PC-9 (cell line): ENCODE data around the gene CD84. TPM values are rescaled to one million over a fixed set of nuclear protein-coding genes. Genes with fewer than 3 reads are reported as not detected.

Source experiments
- BruUV-seq: library from RNA; stranded (reverse); fragments of 400-500 nt; replicated peaks from 2 replicates; lab custom pipeline; 2021; lab: Mats Ljungman, UMichigan
- CTCF ChIA-PET: fragments of 300-600 bp; sonication (Branson Sonifier 250); formaldehyde crosslinking; loops from one replicate; lab custom pipeline; 2022; ENCODE audit warnings: antibody characterized with exemption; lab: Charles Lee
- POLR2A ChIA-PET: fragments of 300-600 bp; sonication (Branson Sonifier 250); formaldehyde crosslinking; loops from one replicate; lab custom pipeline; 2022; ENCODE audit warnings: antibody characterized with exemption; ENCODE audit not compliant: unreplicated experiment; lab: Charles Lee
- DNase-seq, 2 experiments: peaks; one replicate each; pipeline versions ENCODE4 v3.0.0 to v3.0.0-alpha.2; 2015 to 2022; ENCODE audit warnings: mixed read lengths in 1 of 2
- H2AFZ ChIP-seq: fragments of 200-600 bp; sonication (generic); 2 replicates; pipeline ENCODE4 v1.8.1; 2017; ENCODE audit warnings: antibody characterized with exemption
- H3F3A ChIP-seq: fragments of 200-600 bp; sonication (generic); 2 replicates; pipeline ENCODE4 v1.8.1; 2017; ENCODE audit warnings: antibody characterized with exemption, mild to moderate bottlenecking, low read depth; ENCODE audit not compliant: insufficient read depth
- H3K27ac ChIP-seq: fragments of 200-600 bp; sonication (generic); 2 replicates; pipeline ENCODE4 v1.6.1; 2016; ENCODE audit warnings: mixed run types
- H3K27me3 ChIP-seq: fragments of 200-600 bp; sonication (generic); 2 replicates; pipeline ENCODE4 v1.6.1; 2016; ENCODE audit warnings: low read depth, mixed run types; ENCODE audit not compliant: insufficient read depth
- H3K36me3 ChIP-seq: fragments of 200-600 bp; sonication (generic); 2 replicates; pipeline ENCODE4 v1.6.1; 2016; ENCODE audit warnings: low read depth, mixed run types
- H3K4me1 ChIP-seq: fragments of 200-600 bp; sonication (generic); replicated peaks from 2 replicates; pipeline ENCODE4 v1.6.1; 2016; ENCODE audit warnings: mixed run types; ENCODE audit not compliant: insufficient read depth
- H3K4me2 ChIP-seq: fragments of 200-600 bp; sonication (generic); 2 replicates; pipeline ENCODE4 v1.6.1; 2017; ENCODE audit warnings: mixed run types
- H3K4me3 ChIP-seq: fragments of 200-600 bp; sonication (generic); 2 replicates; pipeline ENCODE4 v1.6.1; 2016; ENCODE audit warnings: mixed run types
- H3K79me2 ChIP-seq: fragments of 200-600 bp; sonication (generic); 2 replicates; pipeline ENCODE4 v1.6.1; 2017; ENCODE audit warnings: low read depth, mixed run types
- H3K9me2 ChIP-seq: fragments of 200-600 bp; sonication (generic); 2 replicates; pipeline ENCODE4 v1.8.1; 2017; ENCODE audit warnings: mild to moderate bottlenecking; ENCODE audit not compliant: insufficient read depth
- H3K9me3 ChIP-seq: fragments of 200-600 bp; sonication (generic); 2 replicates; pipeline ENCODE4 v1.8.1; 2016; ENCODE audit warnings: low read depth; ENCODE audit not compliant: insufficient read depth
- H4K20me1 ChIP-seq: fragments of 200-600 bp; sonication (generic); 2 replicates; pipeline ENCODE4 v1.8.1; 2017; ENCODE audit not compliant: insufficient read depth
- EZH2 ChIP-seq: fragments of 200-600 bp; sonication (generic); IDR thresholded peaks from 2 replicates; pipeline ENCODE4 v1.8.0; 2017; ENCODE audit warnings: antibody characterized with exemption, low read depth
- intact Hi-C: fragments of 100-400 bp; cut with micrococcal nuclease; formaldehyde crosslinking; loops from one replicate; pipeline ENCODE4 v1.10.0; 2022; ENCODE audit not compliant: unreplicated experiment
- total RNA-seq: library from RNA; stranded (reverse); gene quantifications from 2 replicates; pipeline ENCODE4 v1.2.3, GENCODE V29; 2021
- TF ChIP-seq, protein P1 (sequence below): fragments of 200-600 bp; sonication (generic); conservative IDR thresholded peaks from 2 replicates; pipeline ENCODE4 v1.6.1; 2017; ENCODE audit warnings: mixed run types, antibody characterized with exemption, mild to moderate bottlenecking, moderate library complexity

Gene CD84
- total RNA-seq, 1 experiment from 2014 or later: not detected

GRCh38 chr1:160577671-160578070, 1.6 kb downstream of the CD84 start:
- H3K4me3 ChIP-seq: no peak overlapping the region
- no peaks in the 10 kb centered on the region for H3K4me1 ChIP-seq
- TF ChIP-seq EZH2: no peak
- TF ChIP-seq, protein P1, sequence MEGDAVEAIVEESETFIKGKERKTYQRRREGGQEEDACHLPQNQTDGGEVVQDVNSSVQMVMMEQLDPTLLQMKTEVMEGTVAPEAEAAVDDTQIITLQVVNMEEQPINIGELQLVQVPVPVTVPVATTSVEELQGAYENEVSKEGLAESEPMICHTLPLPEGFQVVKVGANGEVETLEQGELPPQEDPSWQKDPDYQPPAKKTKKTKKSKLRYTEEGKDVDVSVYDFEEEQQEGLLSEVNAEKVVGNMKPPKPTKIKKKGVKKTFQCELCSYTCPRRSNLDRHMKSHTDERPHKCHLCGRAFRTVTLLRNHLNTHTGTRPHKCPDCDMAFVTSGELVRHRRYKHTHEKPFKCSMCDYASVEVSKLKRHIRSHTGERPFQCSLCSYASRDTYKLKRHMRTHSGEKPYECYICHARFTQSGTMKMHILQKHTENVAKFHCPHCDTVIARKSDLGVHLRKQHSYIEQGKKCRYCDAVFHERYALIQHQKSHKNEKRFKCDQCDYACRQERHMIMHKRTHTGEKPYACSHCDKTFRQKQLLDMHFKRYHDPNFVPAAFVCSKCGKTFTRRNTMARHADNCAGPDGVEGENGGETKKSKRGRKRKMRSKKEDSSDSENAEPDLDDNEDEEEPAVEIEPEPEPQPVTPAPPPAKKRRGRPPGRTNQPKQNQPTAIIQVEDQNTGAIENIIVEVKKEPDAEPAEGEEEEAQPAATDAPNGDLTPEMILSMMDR: no peak
- H4K20me1 ChIP-seq: no peaks in the 10 kb centered on the region
- no peak overlapping the region for H3K4me2 ChIP-seq
- H3K9me3 ChIP-seq: no peaks in the 10 kb centered on the region
- no TSS peak for BruUV-seq
- no peak for DNase-seq
- no peak overlapping the region for H3K27ac ChIP-seq
- CTCF ChIA-PET: no interaction called here
- POLR2A ChIA-PET: no interaction called here
- H2AFZ ChIP-seq: no peak overlapping the region
- H3K36me3 ChIP-seq: no peaks in the 10 kb centered on the region
- H3K79me2 ChIP-seq: no peaks in the 10 kb centered on the region
- H3F3A ChIP-seq: no peaks in the 10 kb centered on the region
- no peaks in the 10 kb centered on the region for H3K9me2 ChIP-seq
- intact Hi-C loops: no loop called here
- H3K27me3 ChIP-seq: peaks cover 10% of the 10 kb centered on the region; the same call in 1 of the 2 replicates

DNA sequence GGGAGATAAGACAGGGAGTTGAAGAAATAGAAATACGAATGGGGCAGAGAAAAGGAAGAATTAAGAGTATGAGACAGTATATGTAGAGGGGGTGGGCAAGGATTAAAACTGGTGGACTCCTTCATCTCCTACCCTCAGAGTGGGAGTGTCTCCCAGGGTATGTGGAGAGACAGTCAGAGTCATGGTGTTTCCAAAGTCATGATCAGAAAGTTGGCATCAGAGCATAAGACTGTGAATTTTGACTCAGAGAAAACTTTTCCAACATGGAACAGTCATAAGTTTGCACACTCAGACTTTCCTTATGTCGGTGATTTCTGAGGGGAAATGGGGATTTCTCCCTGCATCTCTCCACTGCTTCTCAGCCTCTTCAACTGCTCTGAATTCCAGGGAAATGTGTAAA, 2.4 kb downstream of the CD84 start:
- Histone ChIP-seq H2AFZ (no peak overlapping the region), H3K4me3 (no peak overlapping the region), H3K79me2 (no peaks in the 10 kb centered on the region), H3K27ac (no peak overlapping the region), H3K27me3 (peaks cover 10% of the 10 kb centered on the region; the same call in 1 of the 2 replicates), H3K9me3 (no peaks in the 10 kb centered on the region), H3K36me3 (no peaks in the 10 kb centered on the region), H4K20me1 (no peaks in the 10 kb centered on the region), H3K4me2 (no peak overlapping the region), H3K4me1 (no peaks in the 10 kb centered on the region), H3K9me2 (no peaks in the 10 kb centered on the region), H3F3A (no peaks in the 10 kb centered on the region)
- ChIA-PET CTCF (no interaction called here), POLR2A (no interaction called here)
- intact Hi-C loops: no loop called here
- DNase-seq: no peak
- TF ChIP-seq, protein P1: no peak
- TF ChIP-seq EZH2: no peak
- no TSS peak for BruUV-seq

DNA sequence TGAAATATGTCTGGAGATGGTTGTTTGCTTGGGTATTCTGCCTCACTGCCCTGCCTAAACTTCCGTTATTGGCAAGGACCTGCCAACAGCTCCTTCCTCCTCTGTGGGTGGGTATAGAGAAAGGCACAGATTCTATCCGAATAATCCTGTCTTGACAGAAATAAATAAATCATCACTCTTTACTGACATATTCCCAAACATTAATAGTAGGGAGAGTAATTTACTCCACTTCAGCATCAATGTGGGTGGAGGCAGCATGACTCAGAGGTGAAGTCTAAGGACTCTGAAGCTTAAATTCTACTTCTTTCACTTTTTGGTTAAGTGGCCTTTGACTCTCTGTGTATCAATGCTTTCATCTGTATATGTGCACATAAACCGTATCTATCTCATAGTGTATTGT, 2.9 kb downstream of the CD84 start:
- ChIA-PET CTCF (no interaction called here), POLR2A (no interaction called here)
- no peak overlapping the region for H2AFZ ChIP-seq
- DNase-seq: no peak
- H3K79me2 ChIP-seq: no peaks in the 10 kb centered on the region
- no peaks in the 10 kb centered on the region for H3K9me3 ChIP-seq
- no TSS peak for BruUV-seq
- no peaks in the 10 kb centered on the region for H3F3A ChIP-seq
- H3K4me1 ChIP-seq: no peaks in the 10 kb centered on the region
- no peaks in the 10 kb centered on the region for H3K36me3 ChIP-seq
- no peak overlapping the region for H3K4me2 ChIP-seq
- H3K9me2 ChIP-seq: no peaks in the 10 kb centered on the region
- intact Hi-C loops: no loop called here
- H3K27me3 ChIP-seq: peaks cover 13% of the 10 kb centered on the region; the same call in 1 of the 2 replicates
- H4K20me1 ChIP-seq: no peaks in the 10 kb centered on the region
- no peak overlapping the region for H3K4me3 ChIP-seq
- TF ChIP-seq, protein P1: no peak
- TF ChIP-seq EZH2: no peak
- no peak overlapping the region for H3K27ac ChIP-seq
